SK-N-MC (cell line): ENCODE measurements around the gene FBXO15.

Experiments
- EZH2 ChIP-seq: fragments of 200-600 bp; sonication (generic); IDR thresholded peaks from one replicate; pipeline ENCODE4 v1.6.1; 2017; ENCODE audit warnings: antibody characterized with exemption
- POLR2AphosphoS5 ChIP-seq: IDR thresholded peaks from 2 replicates; pipeline ENCODE4 v1.6.1; 2012; ENCODE audit warnings: mild to moderate bottlenecking, low read depth, low read length, borderline replicate concordance

GRCh38 chr18:74082742-74083556 is 64.7 kb downstream of the FBXO15 start:
- no peak for TF ChIP-seq EZH2
- no peak for TF ChIP-seq POLR2AphosphoS5
